ENCODE measurements around the gene RAB7B. TPM values are rescaled to one million over a fixed set of nuclear protein-coding genes. Genes with fewer than 3 reads are reported as not detected.

RAB7B gene
- total and polyA plus RNA-seq, 7 experiments from 2014 or later: 0.24 to 0.76 (median 0.35) TPM; not detected in 4

GRCh38 chr1:205985330-205986005, 17.7 kb downstream of the RAB7B start:
- CTCF ChIA-PET: interaction anchor here (1.4 to 3.3 kb wide), 2 partner anchors 8 to 123 kb away, joined by 4 to 22 read pairs; no protein-coding TSS in a partner anchor
- Mint-ChIP-seq H3K27me3 (peaks cover 0 to 14% (median 0%) of the 10 kb centered on the region in 5 donors), H3K4me3 (no peak overlapping the region), H3K4me1 (peaks cover 0 to 2% (median 0%) of the 10 kb centered on the region in 7 donors), H3K9me3 (peaks cover 0 to 6% (median 0%) of the 10 kb centered on the region in 11 donors), H3K36me3 (peaks cover 0 to 6% (median 0%) of the 10 kb centered on the region in 5 donors), H3K27ac (no peak overlapping the region)
- no peak overlapping the region for H3K4me3 ChIP-seq (ENCODE audit: low read length)
- H3K9me3 ChIP-seq (ENCODE audit: control insufficient read depth in 2 of 3, low read length in 3 of 3): no peaks in the 10 kb centered on the region
- no peaks in the 10 kb centered on the region for H3K4me1 ChIP-seq (ENCODE audit: control insufficient read depth in 2 of 2, insufficient read depth in 2 of 2, low read length in 2 of 2)
- POLR2A ChIA-PET: no interaction called here
- H3K27ac ChIP-seq (ENCODE audit: low read depth, low read length): no peak overlapping the region
- no peaks in the 10 kb centered on the region for H3K27me3 ChIP-seq (ENCODE audit: control insufficient read depth in 2 of 2, insufficient read depth in 2 of 2, low read length in 2 of 2)
- no peak for ATAC-seq
- no peaks in the 10 kb centered on the region for H3K36me3 ChIP-seq (ENCODE audit: control insufficient read depth in 2 of 3, insufficient read depth in 3 of 3, low read length in 3 of 3)
- DNase-seq: no peak
- intact Hi-C loops (cut with micrococcal nuclease): no loop called here

- no peaks in the 10 kb centered on the region for H3K4me1 ChIP-seq (ENCODE audit: control insufficient read depth in 2 of 2, insufficient read depth in 2 of 2, low read length in 2 of 2)
- Mint-ChIP-seq H3K27ac (peak overlapping the region in 1 of 9 donors; percentile 10), H3K27me3 (peaks cover 0 to 1% (median 0%) of the 10 kb centered on the region in 5 donors), H3K4me3 (no peak overlapping the region), H3K36me3 (peaks cover 0 to 6% (median 0%) of the 10 kb centered on the region in 5 donors), H3K4me1 (no peaks in the 10 kb centered on the region), H3K9me3 (peaks cover 0 to 6% (median 0%) of the 10 kb centered on the region in 11 donors)
- DNase-seq (no peak), ATAC-seq (peak; percentile 41)
- no peaks in the 10 kb centered on the region for H3K36me3 ChIP-seq (ENCODE audit: control insufficient read depth in 2 of 3, insufficient read depth in 3 of 3, low read length in 3 of 3)
- no peak overlapping the region for H3K4me3 ChIP-seq (ENCODE audit: low read length)
- H3K27ac ChIP-seq (ENCODE audit: low read depth, low read length): no peak overlapping the region
- ChIA-PET POLR2A (no interaction called here), CTCF (interaction anchor here (0.5 to 8.4 kb wide), 2 partner anchors 13 to 191 kb away, joined by 3 to 169 read pairs; no protein-coding TSS in a partner anchor)
- intact Hi-C loops (cut with micrococcal nuclease): loop anchor here (1.0 kb wide), 1 partner anchor 122 kb away; no protein-coding TSS in a partner anchor
- no peaks in the 10 kb centered on the region for H3K9me3 ChIP-seq (ENCODE audit: control insufficient read depth in 2 of 3, low read length in 3 of 3)
- H3K27me3 ChIP-seq (ENCODE audit: control insufficient read depth in 2 of 2, insufficient read depth in 2 of 2, low read length in 2 of 2): no peaks in the 10 kb centered on the region
Measured at GRCh38 chr1:205983925-205984725, 19.1 kb downstream of the RAB7B start.

GRCh38 chr1:205981257-205981656, 21.9 kb downstream of the RAB7B start:
- Histone ChIP-seq H3K27ac (ENCODE audit: low read depth, low read length) (no peak overlapping the region), H3K36me3 (ENCODE audit: control insufficient read depth in 2 of 3, insufficient read depth in 3 of 3, low read length in 3 of 3) (no peaks in the 10 kb centered on the region), H3K27me3 (ENCODE audit: control insufficient read depth in 2 of 2, insufficient read depth in 2 of 2, low read length in 2 of 2) (no peaks in the 10 kb centered on the region), H3K9me3 (ENCODE audit: control insufficient read depth in 2 of 3, low read length in 3 of 3) (no peaks in the 10 kb centered on the region), H3K4me3 (ENCODE audit: low read length) (no peak overlapping the region), H3K4me1 (ENCODE audit: control insufficient read depth in 2 of 2, insufficient read depth in 2 of 2, low read length in 2 of 2) (no peaks in the 10 kb centered on the region)
- CTCF ChIA-PET: interaction anchor here (6.5 to 8.4 kb wide), 2 partner anchors 188 to 323 kb away, joined by 83 to 169 read pairs; no protein-coding TSS in a partner anchor
- H3K4me3 Mint-ChIP-seq: no peak overlapping the region
- no peaks in the 10 kb centered on the region for H3K4me1 Mint-ChIP-seq
- POLR2A ChIA-PET: no interaction called here
- no peak overlapping the region for H3K27ac Mint-ChIP-seq
- H3K36me3 Mint-ChIP-seq: peaks cover 0 to 6% (median 0%) of the 10 kb centered on the region in 5 donors
- no peak for ATAC-seq
- peaks cover 0 to 2% (median 0%) of the 10 kb centered on the region in 5 donors for H3K27me3 Mint-ChIP-seq
- intact Hi-C loops (cut with micrococcal nuclease): no loop called here
- H3K9me3 Mint-ChIP-seq: peaks cover 0 to 6% (median 0%) of the 10 kb centered on the region in 11 donors
- no peak for DNase-seq

GRCh38 chr1:205980237-205980870, 22.8 kb downstream of the RAB7B start:
- intact Hi-C loops (cut with micrococcal nuclease): no loop called here
- Histone ChIP-seq H3K27me3 (ENCODE audit: control insufficient read depth in 2 of 2, insufficient read depth in 2 of 2, low read length in 2 of 2) (no peaks in the 10 kb centered on the region), H3K9me3 (ENCODE audit: control insufficient read depth in 2 of 3, low read length in 3 of 3) (no peaks in the 10 kb centered on the region), H3K27ac (ENCODE audit: low read depth, low read length) (no peak overlapping the region), H3K4me3 (ENCODE audit: low read length) (no peak overlapping the region), H3K4me1 (ENCODE audit: control insufficient read depth in 2 of 2, insufficient read depth in 2 of 2, low read length in 2 of 2) (no peaks in the 10 kb centered on the region), H3K36me3 (ENCODE audit: control insufficient read depth in 2 of 3, insufficient read depth in 3 of 3, low read length in 3 of 3) (no peaks in the 10 kb centered on the region)
- DNase-seq (no peak), ATAC-seq (no peak)
- Mint-ChIP-seq H3K4me1 (no peaks in the 10 kb centered on the region), H3K4me3 (no peak overlapping the region), H3K27me3 (peaks cover 0 to 2% (median 0%) of the 10 kb centered on the region in 5 donors), H3K36me3 (peaks cover 0 to 6% (median 0%) of the 10 kb centered on the region in 5 donors), H3K9me3 (peaks cover 0 to 6% (median 0%) of the 10 kb centered on the region in 11 donors), H3K27ac (no peak overlapping the region)
- POLR2A ChIA-PET: no interaction called here
- CTCF ChIA-PET: interaction anchor here (0.6 to 8.4 kb wide), 4 partner anchors 165 to 322 kb away, joined by 3 to 169 read pairs (median 44); no protein-coding TSS in a partner anchor

GRCh38 chr1:205979301-205979700, 23.9 kb downstream of the RAB7B start:
- H3K4me1 ChIP-seq (ENCODE audit: control insufficient read depth in 2 of 2, insufficient read depth in 2 of 2, low read length in 2 of 2): no peaks in the 10 kb centered on the region
- intact Hi-C loops (cut with micrococcal nuclease): no loop called here
- H3K36me3 Mint-ChIP-seq: peaks cover 0 to 6% (median 0%) of the 10 kb centered on the region in 5 donors

GRCh38 chr1:205978676-205979075, 24.5 kb downstream of the RAB7B start:
- Mint-ChIP-seq H3K4me3 (no peak overlapping the region), H3K27ac (no peak overlapping the region), H3K9me3 (peaks cover 0 to 14% (median 0%) of the 10 kb centered on the region in 11 donors), H3K36me3 (peaks cover 0 to 6% (median 0%) of the 10 kb centered on the region in 5 donors), H3K27me3 (peaks cover 0 to 2% (median 0%) of the 10 kb centered on the region in 5 donors), H3K4me1 (peaks cover 0 to under 1% (median 0%) of the 10 kb centered on the region in 7 donors)
- DNase-seq: no peak
- intact Hi-C loops (cut with micrococcal nuclease): no loop called here
- H3K9me3 ChIP-seq (ENCODE audit: control insufficient read depth in 2 of 3, low read length in 3 of 3): no peaks in the 10 kb centered on the region
- ChIA-PET POLR2A (no interaction called here), CTCF (interaction anchor here (2.2 to 8.4 kb wide), 4 partner anchors 8 to 320 kb away, joined by 22 to 169 read pairs (median 58); no protein-coding TSS in a partner anchor)
- no peak overlapping the region for H3K27ac ChIP-seq (ENCODE audit: low read depth, low read length)
- no peaks in the 10 kb centered on the region for H3K36me3 ChIP-seq (ENCODE audit: control insufficient read depth in 2 of 3, insufficient read depth in 3 of 3, low read length in 3 of 3)
- H3K4me3 ChIP-seq (ENCODE audit: low read length): no peak overlapping the region
- no peaks in the 10 kb centered on the region for H3K27me3 ChIP-seq (ENCODE audit: control insufficient read depth in 2 of 2, insufficient read depth in 2 of 2, low read length in 2 of 2)
- ATAC-seq: no peak
- no peaks in the 10 kb centered on the region for H3K4me1 ChIP-seq (ENCODE audit: control insufficient read depth in 2 of 2, insufficient read depth in 2 of 2, low read length in 2 of 2)

More at GRCh38 chr1:205979301-205979700, 23.9 kb downstream of the RAB7B start:
- DNase-seq: no peak
- Histone ChIP-seq H3K36me3 (ENCODE audit: control insufficient read depth in 2 of 3, insufficient read depth in 3 of 3, low read length in 3 of 3) (no peaks in the 10 kb centered on the region), H3K9me3 (ENCODE audit: control insufficient read depth in 2 of 3, low read length in 3 of 3) (no peaks in the 10 kb centered on the region), H3K27ac (ENCODE audit: low read depth, low read length) (no peak overlapping the region), H3K27me3 (ENCODE audit: control insufficient read depth in 2 of 2, insufficient read depth in 2 of 2, low read length in 2 of 2) (no peaks in the 10 kb centered on the region), H3K4me3 (ENCODE audit: low read length) (no peak overlapping the region)
- H3K9me3 Mint-ChIP-seq: peaks cover 0 to 8% (median 0%) of the 10 kb centered on the region in 11 donors
- peaks cover 0 to 2% (median 0%) of the 10 kb centered on the region in 5 donors for H3K27me3 Mint-ChIP-seq
- ChIA-PET POLR2A (interaction anchor here (0.6 to 0.7 kb wide), 2 partner anchors 153 to 237 kb away, joined by 3 read pairs; no protein-coding TSS in a partner anchor), CTCF (interaction anchor here (1.2 to 8.4 kb wide), 3 partner anchors 175 to 321 kb away, joined by 3 to 169 read pairs (median 83); no protein-coding TSS in a partner anchor)
- no peak for ATAC-seq
- no peak overlapping the region for H3K4me3 Mint-ChIP-seq
- H3K27ac Mint-ChIP-seq: no peak overlapping the region
- no peaks in the 10 kb centered on the region for H3K4me1 Mint-ChIP-seq
